Measurements from ENCODE around the gene NEUROD4.

GRCh38 chr12:54975272-54975671, 44.5 kb upstream of the NEUROD4 start:
- TF ChIP-seq CTCF (IDR thresholded peaks at IDR 0.05; ENCODE audit: insufficient read depth, low read length) (no peak), GABPA (IDR thresholded peaks at IDR 0.05; ENCODE audit: low read depth) (no peak), POLR2AphosphoS5 (IDR thresholded peaks at IDR 0.05; ENCODE audit: low read depth) (no peak), REST (IDR thresholded peaks at IDR 0.05; ENCODE audit: insufficient replicate concordance, low read depth) (no peak)

All from HL-60 (cell line).